NT2/D1 (cell line): ENCODE measurements around the gene CCDC69.
"Not testable (repeated sequence)": the region's sequence is repeated elsewhere in the genome, so short reads cannot be mapped to it uniquely, and the experiment has no call there.

Source experiments
- DNase-seq: peaks from one replicate; pipeline ENCODE4 v3.0.0-alpha.2; 2011; ENCODE audit warnings: low read depth, low spot score
- H3K27me3 ChIP-seq: 2 replicates; pipeline ENCODE4 v1.6.0; 2011; ENCODE audit warnings: mild to moderate bottlenecking; ENCODE audit not compliant: insufficient read length, insufficient read depth
- H3K36me3 ChIP-seq: 2 replicates; pipeline ENCODE4 v1.6.1; 2011; ENCODE audit warnings: mild to moderate bottlenecking, low read length, mixed read lengths; ENCODE audit not compliant: insufficient read depth, insufficient read length
- H3K4me1 ChIP-seq: 2 replicates; pipeline ENCODE4 v1.5.1; 2011; ENCODE audit not compliant: insufficient read depth, insufficient read length
- H3K4me3 ChIP-seq: 2 replicates; pipeline ENCODE4 v1.5.1; 2011; ENCODE audit warnings: low read depth; ENCODE audit not compliant: insufficient read length
- H3K9ac ChIP-seq: 2 replicates; pipeline ENCODE4 v1.6.0; 2011; ENCODE audit warnings: low read depth; ENCODE audit not compliant: insufficient read length
- H3K9me3 ChIP-seq: 2 replicates; pipeline ENCODE4 v1.5.1; 2011; ENCODE audit warnings: mild to moderate bottlenecking, low read length; ENCODE audit not compliant: insufficient read depth
- SUZ12 ChIP-seq: IDR thresholded peaks from 2 replicates; pipeline ENCODE4 v1.6.1; 2011; ENCODE audit not compliant: insufficient read length, insufficient read depth; ENCODE audit errors: extremely low read depth
- YY1 ChIP-seq: IDR thresholded peaks from 2 replicates; pipeline ENCODE4 v1.6.1; 2011; ENCODE audit not compliant: insufficient read length, insufficient read depth
- ZNF274 ChIP-seq: IDR thresholded peaks from 2 replicates; pipeline ENCODE4 v1.6.1; 2011; ENCODE audit warnings: mild to moderate bottlenecking, low read depth, low read length

The CCDC69 gene

GRCh38 chr5:151199581-151200185, 24.2 kb downstream of the CCDC69 start:
- TF ChIP-seq SUZ12 = no peak
- TF ChIP-seq ZNF274 = no peak
- TF ChIP-seq YY1 = no peak
- Histone ChIP-seq H3K4me3 (no peak overlapping the region), H3K27me3 (no peaks in the 10 kb centered on the region), H3K4me1 (no peaks in the 10 kb centered on the region), H3K9me3 (no peaks in the 10 kb centered on the region), H3K9ac (no peak overlapping the region), H3K36me3 (no peaks in the 10 kb centered on the region)
- DNase-seq = no peak

- H3K27me3 ChIP-seq = no peaks in the 10 kb centered on the region
- H3K36me3 ChIP-seq = no peaks in the 10 kb centered on the region
- no peak overlapping the region for H3K4me3 ChIP-seq
- no peaks in the 10 kb centered on the region for H3K9me3 ChIP-seq
- H3K4me1 ChIP-seq = no peaks in the 10 kb centered on the region
- no peak overlapping the region for H3K9ac ChIP-seq
- no peak for DNase-seq
- TF ChIP-seq YY1 = no peak
- no peak for TF ChIP-seq ZNF274
- no peak for TF ChIP-seq SUZ12
Observed at GRCh38 chr5:151198861-151199260, 25.0 kb downstream of the CCDC69 start.

- not testable (repeated sequence) for H3K27me3 ChIP-seq, H3K4me1 ChIP-seq, DNase-seq, H3K36me3 ChIP-seq, H3K4me3 ChIP-seq, H3K9ac ChIP-seq, H3K9me3 ChIP-seq
Observed at GRCh38 chr5:151197291-151197600, 26.6 kb downstream of the CCDC69 start.

GRCh38 chr5:151196556-151197290, 27.2 kb downstream of the CCDC69 start:
- DNase-seq = no peak
- no peaks in the 10 kb centered on the region for H3K36me3 ChIP-seq
- no peaks in the 10 kb centered on the region for H3K9me3 ChIP-seq
- no peaks in the 10 kb centered on the region for H3K4me1 ChIP-seq
- no peak overlapping the region for H3K9ac ChIP-seq
- no peak for TF ChIP-seq YY1
- TF ChIP-seq ZNF274 = no peak
- TF ChIP-seq SUZ12 = no peak
- no peak overlapping the region for H3K4me3 ChIP-seq
- no peaks in the 10 kb centered on the region for H3K27me3 ChIP-seq

GRCh38 chr5:151195622-151196021, 28.3 kb downstream of the CCDC69 start:
- no peak for TF ChIP-seq ZNF274
- no peak for TF ChIP-seq SUZ12
- TF ChIP-seq YY1 = no peak
- Histone ChIP-seq H3K9ac (no peak overlapping the region), H3K4me1 (no peaks in the 10 kb centered on the region), H3K27me3 (no peaks in the 10 kb centered on the region), H3K36me3 (no peaks in the 10 kb centered on the region), H3K4me3 (no peak overlapping the region), H3K9me3 (no peaks in the 10 kb centered on the region)
- DNase-seq = no peak

GRCh38 chr5:151192626-151193025, 31.3 kb downstream of the CCDC69 start:
- no peak overlapping the region for H3K9ac ChIP-seq
- no peaks in the 10 kb centered on the region for H3K4me1 ChIP-seq
- no peak for TF ChIP-seq SUZ12
- TF ChIP-seq ZNF274 = no peak
- no peak for TF ChIP-seq YY1
- H3K9me3 ChIP-seq = no peaks in the 10 kb centered on the region
- no peak for DNase-seq
- H3K4me3 ChIP-seq = no peak overlapping the region
- H3K27me3 ChIP-seq = no peaks in the 10 kb centered on the region
- H3K36me3 ChIP-seq = no peaks in the 10 kb centered on the region

- Histone ChIP-seq H3K36me3 (no peaks in the 10 kb centered on the region), H3K4me3 (no peak overlapping the region), H3K9me3 (no peaks in the 10 kb centered on the region), H3K9ac (no peak overlapping the region), H3K4me1 (no peaks in the 10 kb centered on the region), H3K27me3 (no peaks in the 10 kb centered on the region)
- DNase-seq = no peak
- TF ChIP-seq ZNF274 (no peak), SUZ12 (no peak), YY1 (no peak)
Observed at GRCh38 chr5:151191661-151192060, 32.2 kb downstream of the CCDC69 start.
